ENCODE results near the gene EN2.

EN2 gene

DNA sequence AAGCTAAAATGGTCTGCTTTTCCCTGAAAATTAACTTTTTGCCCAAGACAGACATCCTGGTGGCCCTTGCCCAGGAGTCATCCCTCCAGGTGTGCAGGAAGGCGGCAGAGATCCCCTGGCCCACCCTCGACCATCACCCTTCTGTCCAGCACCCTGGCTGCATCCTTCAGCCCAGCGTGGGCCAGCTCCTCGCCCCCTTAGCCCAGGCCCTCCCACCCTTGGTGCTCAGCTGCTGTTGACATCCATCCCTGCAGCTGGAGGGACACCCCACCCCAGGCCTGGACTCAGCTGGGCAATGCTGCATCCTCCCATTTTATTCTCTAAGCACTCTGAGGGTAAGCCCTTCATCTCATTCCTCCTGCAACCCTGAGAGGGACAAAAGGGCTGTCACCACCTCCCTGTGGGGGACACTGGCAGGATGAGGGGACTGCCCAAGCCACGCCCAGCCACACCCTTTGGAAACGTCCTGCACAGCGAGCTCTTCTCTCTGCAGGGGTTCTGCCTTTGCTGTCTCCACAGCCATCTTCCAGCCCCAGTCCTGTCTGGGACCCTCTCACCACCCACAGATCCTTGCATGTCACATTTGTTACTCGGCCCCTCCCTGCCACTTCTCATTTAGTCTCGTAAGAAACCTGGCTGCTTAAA, 30.7 kb downstream of the EN2 start:
- no peak for DNase-seq

DNA sequence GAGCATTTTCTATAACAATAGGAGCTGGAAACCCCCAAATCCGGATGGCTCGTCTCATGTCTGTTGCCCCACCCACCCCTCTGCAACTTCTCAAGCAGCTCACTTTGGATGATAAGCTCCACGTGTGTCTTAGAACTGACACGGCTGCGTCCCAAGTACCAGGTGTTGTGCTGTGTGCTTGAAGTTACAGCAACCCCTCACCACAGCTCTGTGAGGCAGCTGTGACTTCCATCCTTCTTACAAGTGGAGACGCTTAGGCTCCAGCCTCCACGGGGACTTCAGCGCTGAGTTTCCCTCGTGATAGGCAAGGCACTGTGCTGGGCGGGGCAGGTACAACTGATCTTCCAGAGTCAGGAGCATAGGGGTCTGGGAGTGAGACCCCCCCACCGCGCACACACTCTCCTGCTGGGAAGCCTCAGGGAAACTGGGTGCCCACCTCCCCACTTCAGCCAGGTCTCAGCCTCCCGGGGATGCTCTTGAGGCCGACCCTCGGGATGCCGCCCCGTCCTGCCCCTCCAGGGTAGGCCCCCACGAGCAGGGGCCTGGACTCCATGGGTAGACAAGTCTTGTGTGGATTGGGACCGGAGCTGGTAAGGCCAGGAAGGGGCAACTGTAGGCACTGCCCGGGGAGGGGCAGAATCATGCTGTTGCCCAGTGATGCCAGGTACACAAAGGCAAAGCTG, 31.4 kb downstream of the EN2 start:
- DNase-seq: no peak

DNA sequence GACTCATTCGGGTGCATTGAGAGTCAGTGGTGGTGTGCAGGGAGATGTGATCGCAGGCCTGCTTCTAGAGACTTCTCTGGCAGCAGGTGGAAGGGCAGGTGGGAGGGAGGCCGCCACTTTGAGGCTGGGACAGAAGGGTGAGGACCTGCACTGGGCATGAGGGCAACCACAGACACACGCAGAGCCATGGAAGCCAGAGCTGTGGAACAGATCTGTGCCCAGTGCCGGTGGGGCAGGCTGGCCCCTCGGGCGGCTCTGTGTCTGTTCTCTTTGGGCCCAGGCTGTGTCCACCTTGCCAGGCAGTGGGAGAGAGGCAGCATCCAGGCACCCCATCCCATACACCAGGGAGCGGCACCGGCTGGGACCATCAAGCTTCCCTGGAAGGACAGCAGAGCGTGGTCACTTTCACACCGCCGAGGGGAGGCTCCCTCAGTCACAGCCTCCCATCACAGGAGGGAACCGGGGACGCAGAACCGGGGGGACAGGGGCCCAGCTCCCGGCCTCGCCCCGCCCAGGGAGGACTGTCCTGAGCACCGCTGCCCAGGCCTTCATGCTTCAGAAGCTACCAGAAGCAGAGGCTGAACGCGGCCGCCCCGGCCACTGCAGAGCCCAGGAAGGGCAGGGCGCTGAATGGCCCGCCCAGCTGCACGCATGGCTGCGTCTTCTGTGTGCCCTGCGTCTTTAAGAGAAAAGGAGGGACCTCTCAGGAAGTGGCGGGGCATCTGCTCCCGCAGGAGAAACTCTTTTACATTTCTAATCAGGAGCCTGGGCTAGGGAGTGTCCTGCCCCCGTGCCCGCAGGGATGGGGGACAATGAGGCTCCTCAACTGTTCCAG, 32.1 kb downstream of the EN2 start:
- DNase-seq: no peak

GRCh38 chr7:155490697-155491628, 33.0 kb downstream of the EN2 start:
- peak in 2 of 5 donors; percentile 11 to 53 for DNase-seq

DNA sequence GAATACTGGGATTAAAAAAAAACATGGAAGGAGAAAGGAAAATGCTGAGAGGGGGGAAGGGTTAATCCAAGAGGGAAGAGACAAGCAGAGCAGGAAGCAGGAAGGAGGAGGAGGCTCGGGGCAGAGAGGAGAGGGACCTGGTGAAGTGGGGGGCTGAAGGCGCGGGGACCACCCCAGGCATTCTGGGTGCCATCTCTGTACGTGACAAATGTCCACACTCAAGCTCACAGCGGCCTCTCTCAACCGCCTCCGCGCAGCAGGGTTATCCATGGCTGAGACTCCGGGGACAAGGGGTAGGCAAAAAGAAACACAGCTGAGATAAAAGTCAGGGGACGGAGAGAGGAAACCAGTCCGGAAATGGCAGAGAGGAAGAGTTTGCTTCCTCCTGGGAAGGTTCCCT, 33.9 kb downstream of the EN2 start:
- no peak for DNase-seq

GRCh38 chr7:155493744-155494538, 36.0 kb downstream of the EN2 start:
- no peak for DNase-seq

GRCh38 chr7:155494551-155494950, 36.6 kb downstream of the EN2 start:
- no peak for DNase-seq

DNA sequence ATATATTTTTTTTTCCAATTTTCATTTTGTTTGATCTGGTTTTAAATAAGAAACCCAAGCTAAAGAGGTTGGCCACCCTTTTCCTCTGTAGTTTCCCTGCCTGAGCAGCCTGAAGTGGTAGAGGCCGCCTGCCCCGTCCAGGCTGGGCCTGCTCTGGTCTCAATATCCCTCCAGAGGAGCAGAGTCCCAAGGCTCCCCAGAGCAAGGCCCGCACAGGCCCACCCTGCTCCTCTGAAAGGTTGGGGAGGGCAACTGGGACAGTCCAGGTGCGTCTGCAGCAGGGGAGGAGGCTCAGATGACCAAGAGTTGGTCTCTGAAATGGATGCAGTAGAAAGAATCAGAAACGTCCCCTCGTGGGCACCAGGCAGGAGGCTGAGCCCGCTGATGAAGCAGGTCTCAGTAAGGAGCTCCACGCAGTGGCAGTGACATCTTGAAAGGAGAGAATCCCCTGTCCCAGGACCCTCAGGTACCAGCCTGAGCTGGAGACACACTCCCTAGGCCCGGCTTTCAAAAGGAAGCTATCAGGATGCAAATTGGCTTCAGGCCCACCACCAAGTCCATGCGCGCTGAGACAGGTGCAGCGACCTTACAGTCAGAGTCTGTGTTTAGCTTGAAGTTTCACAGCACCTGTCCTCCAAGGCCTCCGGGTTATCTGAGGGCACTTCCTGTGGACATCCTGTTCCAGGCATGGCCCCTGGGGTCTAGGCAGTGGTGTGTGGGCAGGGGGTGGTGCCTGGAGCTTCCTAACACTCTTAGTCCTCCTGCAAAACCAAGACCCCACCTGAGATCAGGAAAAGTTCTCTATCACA, 37.7 kb downstream of the EN2 start:
- no peak for DNase-seq

- DNase-seq: no peak
These were observed 38.5 kb downstream of the EN2 start for GRCh38 chr7:155496267-155497005.

DNA sequence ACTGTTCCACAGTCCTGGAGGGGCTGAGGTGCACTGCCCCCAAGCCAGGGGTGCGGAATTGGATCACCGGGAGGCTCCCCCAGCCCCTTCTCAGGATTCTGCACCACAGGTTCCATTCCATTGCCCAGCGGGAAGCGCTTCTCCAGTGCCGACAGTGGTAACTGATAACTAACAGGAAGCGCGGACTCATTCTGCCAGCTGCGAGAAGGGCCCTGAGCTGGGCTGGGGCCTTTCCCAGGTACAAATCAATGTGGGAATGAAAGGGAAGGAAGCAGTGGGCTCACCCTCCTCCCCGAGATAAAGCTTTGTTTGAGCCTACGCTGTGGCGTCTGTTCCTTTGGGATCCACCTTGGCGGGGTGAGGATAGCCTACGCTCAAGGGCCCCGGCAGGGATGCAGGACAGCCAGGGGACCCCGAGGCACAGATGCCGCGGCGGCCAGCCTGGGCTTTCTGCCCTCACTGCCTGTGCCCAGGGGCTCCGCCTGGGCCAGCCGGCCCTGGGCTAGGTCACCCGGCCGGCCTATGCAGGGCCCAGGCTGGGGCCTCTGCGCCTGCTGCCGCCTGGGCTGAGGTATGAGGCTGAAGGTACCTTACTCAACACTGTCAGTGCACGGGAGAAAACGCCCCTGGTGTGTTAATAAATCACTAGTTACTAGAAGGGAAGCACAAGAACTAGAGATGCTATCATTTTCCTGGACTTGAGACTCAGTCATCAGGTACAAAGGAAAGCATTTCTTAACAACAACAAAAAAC, 39.4 kb downstream of the EN2 start:
- no peak for DNase-seq

DNA sequence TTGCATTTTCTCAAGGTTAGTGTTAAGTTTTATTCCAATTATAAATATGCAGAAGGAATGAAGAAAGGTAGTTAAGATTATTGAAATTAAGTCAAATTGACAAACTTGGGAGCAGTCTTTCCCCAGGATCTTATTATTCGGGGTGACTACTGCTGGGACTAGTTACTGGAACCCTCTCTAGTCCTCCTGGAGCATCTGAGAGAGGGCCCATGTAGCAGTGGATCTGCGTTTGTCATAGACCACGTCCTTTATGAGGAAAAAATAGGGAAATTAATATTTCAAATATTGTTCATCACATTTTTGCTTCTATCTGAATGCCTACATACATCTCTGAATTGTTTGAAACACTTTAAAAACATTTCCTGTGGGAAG, 47.5 kb downstream of the EN2 start:
- no peak for DNase-seq

GRCh38 chr7:155506854-155507337, 49.0 kb downstream of the EN2 start:
- DNase-seq: peak in 1 of 5 donors; percentile 19

DNA sequence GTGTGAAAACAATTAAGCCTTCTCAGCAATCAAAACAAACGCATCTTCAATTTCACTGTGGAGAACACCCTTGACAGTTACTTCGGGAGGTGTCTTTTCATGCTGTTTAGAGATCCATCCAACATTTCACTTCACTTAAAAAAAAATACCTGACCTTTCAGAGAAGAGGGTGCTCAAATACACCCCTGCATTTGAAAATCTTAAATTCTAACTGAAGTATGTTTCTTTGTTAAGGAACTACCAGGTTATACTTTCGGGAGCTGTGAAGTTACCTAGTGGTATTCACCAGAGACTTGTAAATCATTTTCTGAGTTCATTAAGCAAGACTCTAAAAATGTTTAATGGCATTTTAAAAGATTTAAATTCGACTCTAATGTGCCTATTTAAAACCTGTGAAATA, 49.6 kb downstream of the EN2 start:
- no peak for DNase-seq

DNA sequence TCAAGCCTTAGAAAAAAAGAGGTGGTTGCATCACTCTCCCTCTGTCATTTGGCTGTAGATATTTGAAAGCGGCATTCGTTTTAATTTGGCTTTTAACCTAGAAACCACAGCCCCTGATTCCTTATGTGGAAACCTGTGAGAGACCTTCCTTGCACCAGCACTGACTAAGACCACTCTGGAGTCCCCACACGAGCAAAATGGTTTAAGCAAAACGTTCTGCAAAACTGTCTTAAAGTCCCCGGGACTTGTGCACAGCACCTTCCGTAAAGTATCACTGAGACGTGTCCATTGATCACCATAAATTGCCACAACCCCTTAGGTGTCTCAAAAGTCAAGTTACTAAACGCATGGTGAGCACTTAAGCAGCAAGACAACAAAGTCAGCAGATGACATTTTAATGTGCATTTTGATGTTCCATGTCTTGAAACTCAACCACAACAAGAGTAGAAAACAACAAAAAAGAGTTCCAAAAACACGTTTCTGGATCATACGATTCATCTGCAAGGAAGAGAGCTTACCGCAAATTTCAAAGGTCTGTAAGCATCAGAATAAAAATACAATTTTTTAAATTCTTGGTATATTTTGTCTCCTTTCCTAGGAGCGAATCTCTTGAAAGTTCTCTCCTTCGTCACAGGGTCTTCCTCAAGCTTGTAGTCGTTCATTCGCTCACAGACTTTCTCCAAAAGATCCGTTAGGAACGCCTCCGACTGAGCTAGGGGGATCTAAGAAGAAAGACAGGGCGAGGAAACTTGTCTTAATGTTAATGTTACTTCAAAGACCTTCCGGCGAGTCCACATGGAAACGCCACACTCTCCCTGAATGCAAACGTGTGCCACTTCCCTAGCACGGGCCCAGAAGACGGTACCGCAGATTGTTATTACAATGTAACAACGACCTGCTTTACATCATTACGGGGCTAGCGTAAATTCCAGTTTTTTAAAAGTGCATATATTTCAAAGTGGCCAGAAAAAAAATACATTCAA, 50.7 kb downstream of the EN2 start:
- no peak for DNase-seq

DNA sequence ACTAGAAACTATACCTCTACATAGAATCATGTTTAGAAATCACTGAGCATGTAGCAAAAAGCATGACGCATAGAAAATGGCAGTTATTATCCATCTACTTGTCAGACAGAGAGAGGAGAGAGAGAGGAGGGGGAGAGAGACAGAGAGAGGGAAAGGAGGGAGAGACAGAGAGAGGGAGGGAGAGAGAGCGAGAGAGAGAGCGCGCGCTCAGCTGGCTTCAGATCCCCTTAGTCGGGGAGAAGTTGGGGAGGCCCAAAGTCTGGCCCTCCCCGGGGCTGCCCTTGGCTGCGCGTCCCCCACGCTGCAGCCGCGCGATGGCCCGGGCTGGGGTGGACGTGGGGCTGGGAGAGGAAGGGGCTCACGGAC, 51.4 kb downstream of the EN2 start:
- no peak for DNase-seq

GRCh38 chr7:155509725-155510551, 52.0 kb downstream of the EN2 start:
- DNase-seq: no peak
